Neural cell (in vitro differentiated cells): Measurements from ENCODE around the gene METTL24. TPM values are rescaled to one million over a fixed set of nuclear protein-coding genes. Genes with fewer than 3 reads are reported as not detected.

ENCODE experiments used
- H2AFZ ChIP-seq: fragments of 200-600, 300-800 bp; sonication (generic), shearing (Covaris generic); 2 replicates; pipeline ENCODE4 v1.6.0; 2014; ENCODE audit warnings: low read depth, mild to moderate bottlenecking, antibody characterized with exemption, low read length, moderate library complexity
- H3F3A ChIP-seq: fragments of 200-600 bp; shearing (Covaris generic); 2 replicates; pipeline ENCODE4 v1.6.1; 2016; ENCODE audit warnings: mild to moderate bottlenecking, moderate library complexity, mixed read lengths, antibody characterized with exemption, low read length; ENCODE audit not compliant: insufficient read depth, poor library complexity, severe bottlenecking
- H3K27ac ChIP-seq: fragments of 200-600, 300-800 bp; sonication (generic), shearing (Covaris generic); 2 replicates; pipeline ENCODE4 v1.5.1; 2014; ENCODE audit warnings: mild to moderate bottlenecking, low read length, moderate library complexity
- H3K27me3 ChIP-seq: fragments of 300-800, 200-600 bp; sonication (generic), shearing (Covaris generic); 2 replicates; pipeline ENCODE4 v1.6.0; 2014; ENCODE audit warnings: mild to moderate bottlenecking, low read depth, low read length, moderate library complexity; ENCODE audit not compliant: insufficient read depth
- H3K36me3 ChIP-seq: fragments of 300-800, 200-600 bp; sonication (generic), shearing (Covaris generic); 2 replicates; pipeline ENCODE4 v1.5.1; 2014; ENCODE audit warnings: mild to moderate bottlenecking, antibody characterized with exemption, low read length, moderate library complexity; ENCODE audit not compliant: insufficient read depth
- H3K4me2 ChIP-seq: fragments of 300-800, 200-600 bp; sonication (generic), shearing (Covaris generic); 2 replicates; pipeline ENCODE4 v1.6.0; 2014; ENCODE audit warnings: mild to moderate bottlenecking, low read length
- H3K4me3 ChIP-seq: fragments of 300-800, 200-600 bp; sonication (generic), shearing (Covaris generic); 2 replicates; pipeline ENCODE4 v1.5.1; 2014; ENCODE audit warnings: mild to moderate bottlenecking, low read length, moderate library complexity
- H3K79me2 ChIP-seq: fragments of 200-600 bp; shearing (Covaris generic); replicated peaks from 2 replicates; pipeline ENCODE4 v1.6.0; 2014; ENCODE audit warnings: mild to moderate bottlenecking, low read length, moderate library complexity; ENCODE audit not compliant: insufficient read depth
- H3K9ac ChIP-seq: fragments of 300-800, 200-600 bp; sonication (generic), shearing (Covaris generic); 2 replicates; pipeline ENCODE4 v1.6.1; 2016; ENCODE audit warnings: mild to moderate bottlenecking, low read length, mixed read lengths
- H3K9me2 ChIP-seq: fragments of 200-600 bp; shearing (Covaris generic); 2 replicates; pipeline ENCODE4 v1.6.1; 2016; ENCODE audit warnings: mild to moderate bottlenecking, low read length, mixed read lengths; ENCODE audit not compliant: insufficient read depth
- H3K9me3 ChIP-seq: fragments of 200-600, 300-800 bp; sonication (generic), shearing (Covaris generic); 2 replicates; pipeline ENCODE4 v1.6.1; 2016; ENCODE audit warnings: mild to moderate bottlenecking, mixed run types, low read length, moderate library complexity, mixed read lengths
- H4K20me1 ChIP-seq: fragments of 200-600 bp; shearing (Covaris generic); 2 replicates; pipeline ENCODE4 v1.6.1; 2016; ENCODE audit warnings: mild to moderate bottlenecking, mixed run types; ENCODE audit not compliant: insufficient read depth
- EP300 ChIP-seq: fragments of 450-650 bp; conservative IDR thresholded peaks from 2 replicates; pipeline ENCODE4 v1.6.1; 2014; ENCODE audit warnings: antibody characterized with exemption, mild to moderate bottlenecking, moderate library complexity; ENCODE audit not compliant: poor library complexity, severe bottlenecking
- EZH2 ChIP-seq: fragments of 200-600, 300-800 bp; shearing (Covaris generic), sonication (generic); IDR thresholded peaks from 2 replicates; pipeline ENCODE4 v1.6.1; 2014; ENCODE audit warnings: antibody characterized with exemption, low read length, borderline replicate concordance, mild to moderate bottlenecking; ENCODE audit not compliant: insufficient read depth, poor library complexity, severe bottlenecking
- MXI1 ChIP-seq: fragments of 450-650 bp; conservative IDR thresholded peaks from 2 replicates; pipeline ENCODE4 v1.6.1; 2014; ENCODE audit warnings: antibody characterized with exemption, mild to moderate bottlenecking; ENCODE audit not compliant: poor library complexity, severe bottlenecking
- POLR2AphosphoS5 ChIP-seq: IDR thresholded peaks from 2 replicates; pipeline ENCODE4 v1.6.1; 2012
- RAD21 ChIP-seq: fragments of 450-650 bp; conservative IDR thresholded peaks from 2 replicates; pipeline ENCODE4 v1.6.1; 2014; ENCODE audit warnings: antibody characterized with exemption, mild to moderate bottlenecking, moderate library complexity
- SMC3 ChIP-seq: fragments of 450-650 bp; conservative IDR thresholded peaks from 2 replicates; pipeline ENCODE4 v1.6.1; 2014; ENCODE audit warnings: antibody characterized with exemption, mild to moderate bottlenecking, moderate library complexity; ENCODE audit not compliant: poor library complexity
- TAF1 ChIP-seq: IDR thresholded peaks from 2 replicates; pipeline ENCODE4 v1.6.1; 2012; ENCODE audit warnings: low read depth
- polyA plus RNA-seq: library from polyadenylated mRNA; depleted of rRNA; stranded (reverse); fragments of >200 nt; gene quantifications from 2 replicates; pipeline ENCODE4 v1.2.3, GENCODE V29; 2014
- TF ChIP-seq, protein P1 (sequence below): fragments of 450-650 bp; IDR thresholded peaks from 2 replicates; pipeline ENCODE4 v1.5.1; 2014; ENCODE audit warnings: antibody characterized with exemption, mild to moderate bottlenecking, moderate library complexity; ENCODE audit not compliant: poor library complexity, severe bottlenecking
- TF ChIP-seq, protein P2 (sequence below): IDR thresholded peaks from 2 replicates; pipeline ENCODE4 v1.6.1; 2012; ENCODE audit warnings: borderline replicate concordance

The METTL24 gene
- polyA plus RNA-seq, 1 donor from 2014 or later = not detected

DNA sequence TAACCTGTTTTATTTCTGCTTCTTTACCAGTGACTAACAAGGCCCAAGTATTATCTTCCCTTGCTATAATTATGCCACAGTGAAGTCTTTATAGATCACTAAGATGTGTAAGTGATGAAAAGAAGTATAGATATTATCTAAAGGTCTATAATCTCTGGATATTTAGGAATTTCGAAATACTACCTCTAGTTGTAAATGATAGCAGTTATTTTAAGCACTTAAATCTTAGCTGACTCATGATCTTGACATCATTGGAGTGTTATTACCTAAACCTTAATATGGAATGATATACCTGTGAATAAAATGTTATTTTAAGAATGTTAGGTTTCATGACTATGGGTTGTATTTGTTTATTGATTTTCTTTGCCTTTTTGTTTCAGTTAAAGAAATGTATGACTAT lies 146.4 kb downstream of the METTL24 start:
- Histone ChIP-seq H3K36me3 (peaks cover 23% of the 10 kb centered on the region), H3K79me2 (no peaks in the 10 kb centered on the region), H3K9ac (no peak overlapping the region), H3K9me3 (no peaks in the 10 kb centered on the region), H3K4me3 (no peak overlapping the region), H2AFZ (no peak overlapping the region), H3K9me2 (no peaks in the 10 kb centered on the region), H3K4me2 (no peak overlapping the region), H4K20me1 (no peaks in the 10 kb centered on the region), H3K27ac (no peak overlapping the region), H3K27me3 (no peaks in the 10 kb centered on the region), H3F3A (no peaks in the 10 kb centered on the region)
- TF ChIP-seq TAF1 (no peak), EP300 (no peak), RAD21 (no peak), POLR2AphosphoS5 (no peak), EZH2 (no peak), MXI1 (no peak), SMC3 (no peak)
- TF ChIP-seq, protein P1, sequence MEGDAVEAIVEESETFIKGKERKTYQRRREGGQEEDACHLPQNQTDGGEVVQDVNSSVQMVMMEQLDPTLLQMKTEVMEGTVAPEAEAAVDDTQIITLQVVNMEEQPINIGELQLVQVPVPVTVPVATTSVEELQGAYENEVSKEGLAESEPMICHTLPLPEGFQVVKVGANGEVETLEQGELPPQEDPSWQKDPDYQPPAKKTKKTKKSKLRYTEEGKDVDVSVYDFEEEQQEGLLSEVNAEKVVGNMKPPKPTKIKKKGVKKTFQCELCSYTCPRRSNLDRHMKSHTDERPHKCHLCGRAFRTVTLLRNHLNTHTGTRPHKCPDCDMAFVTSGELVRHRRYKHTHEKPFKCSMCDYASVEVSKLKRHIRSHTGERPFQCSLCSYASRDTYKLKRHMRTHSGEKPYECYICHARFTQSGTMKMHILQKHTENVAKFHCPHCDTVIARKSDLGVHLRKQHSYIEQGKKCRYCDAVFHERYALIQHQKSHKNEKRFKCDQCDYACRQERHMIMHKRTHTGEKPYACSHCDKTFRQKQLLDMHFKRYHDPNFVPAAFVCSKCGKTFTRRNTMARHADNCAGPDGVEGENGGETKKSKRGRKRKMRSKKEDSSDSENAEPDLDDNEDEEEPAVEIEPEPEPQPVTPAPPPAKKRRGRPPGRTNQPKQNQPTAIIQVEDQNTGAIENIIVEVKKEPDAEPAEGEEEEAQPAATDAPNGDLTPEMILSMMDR = no peak
- TF ChIP-seq, protein P2, sequence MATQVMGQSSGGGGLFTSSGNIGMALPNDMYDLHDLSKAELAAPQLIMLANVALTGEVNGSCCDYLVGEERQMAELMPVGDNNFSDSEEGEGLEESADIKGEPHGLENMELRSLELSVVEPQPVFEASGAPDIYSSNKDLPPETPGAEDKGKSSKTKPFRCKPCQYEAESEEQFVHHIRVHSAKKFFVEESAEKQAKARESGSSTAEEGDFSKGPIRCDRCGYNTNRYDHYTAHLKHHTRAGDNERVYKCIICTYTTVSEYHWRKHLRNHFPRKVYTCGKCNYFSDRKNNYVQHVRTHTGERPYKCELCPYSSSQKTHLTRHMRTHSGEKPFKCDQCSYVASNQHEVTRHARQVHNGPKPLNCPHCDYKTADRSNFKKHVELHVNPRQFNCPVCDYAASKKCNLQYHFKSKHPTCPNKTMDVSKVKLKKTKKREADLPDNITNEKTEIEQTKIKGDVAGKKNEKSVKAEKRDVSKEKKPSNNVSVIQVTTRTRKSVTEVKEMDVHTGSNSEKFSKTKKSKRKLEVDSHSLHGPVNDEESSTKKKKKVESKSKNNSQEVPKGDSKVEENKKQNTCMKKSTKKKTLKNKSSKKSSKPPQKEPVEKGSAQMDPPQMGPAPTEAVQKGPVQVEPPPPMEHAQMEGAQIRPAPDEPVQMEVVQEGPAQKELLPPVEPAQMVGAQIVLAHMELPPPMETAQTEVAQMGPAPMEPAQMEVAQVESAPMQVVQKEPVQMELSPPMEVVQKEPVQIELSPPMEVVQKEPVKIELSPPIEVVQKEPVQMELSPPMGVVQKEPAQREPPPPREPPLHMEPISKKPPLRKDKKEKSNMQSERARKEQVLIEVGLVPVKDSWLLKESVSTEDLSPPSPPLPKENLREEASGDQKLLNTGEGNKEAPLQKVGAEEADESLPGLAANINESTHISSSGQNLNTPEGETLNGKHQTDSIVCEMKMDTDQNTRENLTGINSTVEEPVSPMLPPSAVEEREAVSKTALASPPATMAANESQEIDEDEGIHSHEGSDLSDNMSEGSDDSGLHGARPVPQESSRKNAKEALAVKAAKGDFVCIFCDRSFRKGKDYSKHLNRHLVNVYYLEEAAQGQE = no peak

DNA sequence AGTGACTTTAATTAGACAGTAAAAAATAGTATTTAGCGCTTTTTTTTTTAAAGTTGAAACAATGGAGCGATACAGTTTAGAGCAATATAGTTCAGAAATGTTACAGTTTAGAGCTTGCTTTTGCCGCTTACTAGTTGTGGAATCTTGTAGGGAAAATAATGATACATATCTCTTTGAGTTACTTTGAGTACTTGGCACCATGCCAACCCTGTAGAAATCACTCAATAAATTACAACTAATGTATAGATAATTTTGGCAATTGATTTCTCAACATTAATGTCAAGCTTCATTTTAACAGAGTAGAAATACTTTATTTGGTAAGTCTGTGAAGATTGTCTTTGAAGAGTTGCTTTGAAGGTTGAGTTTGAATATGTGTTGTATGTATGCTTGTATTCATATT lies 150.5 kb downstream of the METTL24 start:
- Histone ChIP-seq H3K36me3 (peaks cover 10% of the 10 kb centered on the region), H3K27me3 (no peaks in the 10 kb centered on the region), H3K9ac (no peak overlapping the region), H3F3A (no peaks in the 10 kb centered on the region), H3K4me3 (no peak overlapping the region), H4K20me1 (no peaks in the 10 kb centered on the region), H3K79me2 (no peaks in the 10 kb centered on the region), H2AFZ (no peak overlapping the region), H3K9me2 (no peaks in the 10 kb centered on the region), H3K4me2 (no peak overlapping the region), H3K9me3 (no peaks in the 10 kb centered on the region), H3K27ac (no peak overlapping the region)
- no peak for TF ChIP-seq POLR2AphosphoS5
- no peak for TF ChIP-seq MXI1
- no peak for TF ChIP-seq SMC3
- TF ChIP-seq, protein P1 = no peak
